ENCODE measurements around the gene ADCY3. TPM values are rescaled to one million over a fixed set of nuclear protein-coding genes. Genes with fewer than 3 reads are reported as not detected.

Gene ADCY3
- 10 to 100 TPM; 40.4 to 61.7 TPM for total RNA-seq
- 10 to 100 TPM; 31.6 to 36.7 TPM for polyA plus RNA-seq (ENCODE audit: insufficient read length in 2 of 2)
- long read RNA-seq, donor 1: 0 reads
- long read RNA-seq, donor 2: 0 reads
- long read RNA-seq, donor 3: 0 reads
- long read RNA-seq, donor 4: 0 reads

DNA sequence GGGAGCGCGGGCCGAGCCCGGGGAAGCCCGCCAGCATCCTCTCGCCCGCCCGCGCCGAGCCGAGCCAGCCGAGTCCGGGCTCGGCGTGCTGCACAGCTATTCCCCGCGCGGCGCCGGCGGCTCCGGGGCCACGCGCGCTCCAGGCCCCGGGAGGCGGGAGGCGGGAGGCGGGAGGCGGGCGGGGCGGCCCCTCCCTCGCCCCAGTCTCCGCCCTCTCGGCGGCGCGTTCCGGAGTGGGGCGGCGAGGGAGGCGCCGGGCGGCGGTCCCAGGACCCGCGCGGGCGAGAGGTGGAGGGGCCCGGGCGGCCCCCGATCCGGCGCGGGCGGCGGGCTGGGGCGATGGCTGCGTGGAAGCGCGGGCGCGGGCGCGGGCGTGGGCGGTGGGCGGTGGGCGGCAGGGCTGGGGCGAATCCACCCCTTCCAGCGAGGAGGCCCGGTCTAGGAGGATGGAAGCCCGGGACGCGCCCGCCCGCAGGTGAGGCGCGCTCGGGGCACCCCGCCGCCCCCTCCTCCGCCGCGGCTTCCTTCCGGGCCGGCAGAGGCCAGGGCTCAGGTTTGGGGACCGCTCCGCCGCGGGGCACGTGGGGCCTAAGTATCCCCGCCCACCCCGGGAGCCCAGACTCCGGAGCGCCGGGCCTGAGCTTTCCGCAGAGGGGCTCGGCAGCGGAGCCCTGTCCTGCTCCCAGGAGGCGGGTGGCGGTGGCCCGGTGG, at the start of gene ADCY3:
ADCY3 (minus strand) TSS at position 140 of the 711 bp plus-strand sequence. CDS start 1,250 bp downstream, outside the sequence.
- WGBS (ENCODE audit: insufficient coverage): under 1% methylated on average over 103 of the region's 103 CpGs
- peaks cover 29% of the 10 kb centered on the region for H3K36me3 ChIP-seq (ENCODE audit: control insufficient read depth, insufficient read depth, low read length)
- H3K9me3 ChIP-seq (ENCODE audit: control insufficient read depth, insufficient read depth, low read length): no peaks in the 10 kb centered on the region
- peaks cover 37% of the 10 kb centered on the region for H3K4me1 ChIP-seq (ENCODE audit: control insufficient read depth, insufficient read depth, low read length)
- H3K4me3 ChIP-seq (ENCODE audit: low read depth, low read length): peak within 1 kb of the TSS; percentile 58
- no peak within 1 kb of the TSS for H3K27ac ChIP-seq (ENCODE audit: low read depth, low read length)
- DNase-seq (ENCODE audit: low read depth in 4 of 6, low spot score in 6 of 6): peak in 3 of 6 donors; percentile 22 to 86 (median 77)
- H3K27me3 ChIP-seq (ENCODE audit: control insufficient read depth, insufficient read depth, low read length): no peaks in the 10 kb centered on the region

DNA sequence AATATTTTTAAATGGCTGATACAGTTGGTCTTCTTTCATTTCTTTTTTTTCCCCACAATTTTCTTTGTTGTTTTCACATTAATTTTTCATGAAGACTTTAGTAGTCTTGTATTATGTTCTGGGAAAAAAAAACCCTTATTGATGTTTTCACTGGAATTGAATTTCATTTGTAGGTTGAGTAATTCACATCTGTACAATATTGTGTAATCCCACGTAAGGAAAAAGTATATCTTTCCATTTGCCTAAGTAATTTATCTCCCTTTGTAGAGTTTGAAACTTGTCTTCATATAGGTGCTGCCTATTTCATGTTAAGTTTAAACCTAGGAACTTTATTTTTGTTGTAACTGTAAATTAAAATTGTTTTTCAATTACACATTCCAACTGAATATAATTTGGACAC, 49.7 kb upstream of the ADCY3 start:
- H3K4me3 ChIP-seq (ENCODE audit: low read depth, low read length): no peak overlapping the region
- no CpG with 5 or more reads among the region's 1 CpG for WGBS (ENCODE audit: insufficient coverage)
- no peak for DNase-seq (ENCODE audit: low read depth in 4 of 6, low spot score in 6 of 6)
- H3K4me1 ChIP-seq (ENCODE audit: control insufficient read depth, insufficient read depth, low read length): peaks cover 8% of the 10 kb centered on the region
- H3K36me3 ChIP-seq (ENCODE audit: control insufficient read depth, insufficient read depth, low read length): peaks cover 14% of the 10 kb centered on the region
- no peak overlapping the region for H3K27ac ChIP-seq (ENCODE audit: low read depth, low read length)
- H3K27me3 ChIP-seq (ENCODE audit: control insufficient read depth, insufficient read depth, low read length): no peaks in the 10 kb centered on the region
- H3K9me3 ChIP-seq (ENCODE audit: control insufficient read depth, insufficient read depth, low read length): no peaks in the 10 kb centered on the region

DNA sequence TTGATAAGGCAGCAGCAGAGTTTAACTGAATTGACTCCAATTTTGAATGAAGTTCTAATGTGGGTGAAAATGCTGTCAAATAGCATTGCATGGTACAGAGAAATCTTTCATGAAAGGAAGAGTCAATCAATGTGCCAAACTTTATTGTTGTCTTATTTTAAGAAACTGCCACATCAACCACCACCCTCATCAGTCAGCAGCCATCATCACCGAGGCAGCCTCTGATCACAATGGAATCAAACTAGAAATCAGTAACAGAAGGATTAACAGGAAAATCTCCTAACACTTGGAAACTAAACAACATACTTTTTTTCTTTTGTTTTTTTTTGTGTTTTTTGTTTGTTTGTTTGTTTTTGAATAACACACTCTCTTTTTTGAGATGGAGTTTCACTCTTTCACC, 41.9 kb upstream of the ADCY3 start:
- no peak overlapping the region for H3K27ac ChIP-seq (ENCODE audit: low read depth, low read length)
- DNase-seq (ENCODE audit: low read depth in 4 of 6, low spot score in 6 of 6): no peak
- H3K9me3 ChIP-seq (ENCODE audit: control insufficient read depth, insufficient read depth, low read length): no peaks in the 10 kb centered on the region
- H3K36me3 ChIP-seq (ENCODE audit: control insufficient read depth, insufficient read depth, low read length): peaks cover 24% of the 10 kb centered on the region
- no peak overlapping the region for H3K4me3 ChIP-seq (ENCODE audit: low read depth, low read length)
- H3K27me3 ChIP-seq (ENCODE audit: control insufficient read depth, insufficient read depth, low read length): no peaks in the 10 kb centered on the region
- no peaks in the 10 kb centered on the region for H3K4me1 ChIP-seq (ENCODE audit: control insufficient read depth, insufficient read depth, low read length)
- no CpG with 5 or more reads among the region's 1 CpG for WGBS (ENCODE audit: insufficient coverage)

DNA sequence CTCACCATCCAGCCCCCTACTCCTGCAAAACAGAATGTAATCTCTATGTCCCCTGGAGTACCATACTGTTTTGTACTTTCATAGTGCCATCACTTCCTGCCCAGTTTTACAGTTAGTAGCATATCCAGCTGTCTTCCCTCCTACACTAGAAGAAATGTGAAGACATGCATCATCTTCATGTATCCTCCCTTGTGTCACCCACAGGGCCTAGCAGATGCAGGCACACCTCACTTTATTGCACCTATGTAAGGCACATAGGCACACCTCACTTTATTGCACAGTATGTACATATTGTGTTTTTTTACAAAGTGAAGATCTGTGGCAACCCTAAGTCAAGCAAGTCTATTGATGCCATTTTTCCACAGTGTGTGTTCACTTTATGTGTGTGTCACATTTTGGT, 39.7 kb upstream of the ADCY3 start:
- Histone ChIP-seq H3K27ac (ENCODE audit: low read depth, low read length) (no peak overlapping the region), H3K27me3 (ENCODE audit: control insufficient read depth, insufficient read depth, low read length) (no peaks in the 10 kb centered on the region), H3K9me3 (ENCODE audit: control insufficient read depth, insufficient read depth, low read length) (peaks cover 6% of the 10 kb centered on the region), H3K4me1 (ENCODE audit: control insufficient read depth, insufficient read depth, low read length) (no peaks in the 10 kb centered on the region), H3K36me3 (ENCODE audit: control insufficient read depth, insufficient read depth, low read length) (peaks cover 20% of the 10 kb centered on the region), H3K4me3 (ENCODE audit: low read depth, low read length) (no peak overlapping the region)
- DNase-seq (ENCODE audit: low read depth in 4 of 6, low spot score in 6 of 6): no peak

DNA sequence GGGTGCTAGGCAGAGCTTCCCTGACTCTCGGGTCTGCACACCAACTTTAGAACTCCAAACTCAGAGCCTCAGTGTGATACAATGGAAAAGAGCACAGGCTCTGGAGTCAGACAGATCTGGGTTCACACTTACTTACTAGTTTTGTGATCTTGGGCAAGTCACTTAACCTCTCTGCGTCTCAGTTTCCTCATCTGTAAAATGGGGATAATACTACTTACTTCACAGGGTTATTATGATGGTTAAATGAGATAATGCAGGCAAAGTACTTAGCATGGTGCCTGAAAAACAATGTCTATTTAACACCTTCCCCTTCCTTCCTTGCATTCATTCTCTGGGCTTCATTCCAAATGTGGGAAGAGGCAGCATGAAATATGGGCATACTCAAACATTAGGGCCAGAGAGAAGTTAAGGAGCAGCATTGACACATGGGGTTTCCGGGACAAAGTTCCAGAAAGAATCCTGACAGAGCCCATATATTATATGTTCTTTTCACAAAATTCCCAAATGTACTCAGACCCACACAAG, 38.4 kb upstream of the ADCY3 start:
- no CpG with 5 or more reads among the region's 3 CpGs for WGBS (ENCODE audit: insufficient coverage)
- Histone ChIP-seq H3K27me3 (ENCODE audit: control insufficient read depth, insufficient read depth, low read length) (no peaks in the 10 kb centered on the region), H3K4me3 (ENCODE audit: low read depth, low read length) (no peak overlapping the region), H3K9me3 (ENCODE audit: control insufficient read depth, insufficient read depth, low read length) (peaks cover 7% of the 10 kb centered on the region), H3K4me1 (ENCODE audit: control insufficient read depth, insufficient read depth, low read length) (no peaks in the 10 kb centered on the region), H3K36me3 (ENCODE audit: control insufficient read depth, insufficient read depth, low read length) (peaks cover 21% of the 10 kb centered on the region), H3K27ac (ENCODE audit: low read depth, low read length) (no peak overlapping the region)
- DNase-seq (ENCODE audit: low read depth in 4 of 6, low spot score in 6 of 6): no peak

DNA sequence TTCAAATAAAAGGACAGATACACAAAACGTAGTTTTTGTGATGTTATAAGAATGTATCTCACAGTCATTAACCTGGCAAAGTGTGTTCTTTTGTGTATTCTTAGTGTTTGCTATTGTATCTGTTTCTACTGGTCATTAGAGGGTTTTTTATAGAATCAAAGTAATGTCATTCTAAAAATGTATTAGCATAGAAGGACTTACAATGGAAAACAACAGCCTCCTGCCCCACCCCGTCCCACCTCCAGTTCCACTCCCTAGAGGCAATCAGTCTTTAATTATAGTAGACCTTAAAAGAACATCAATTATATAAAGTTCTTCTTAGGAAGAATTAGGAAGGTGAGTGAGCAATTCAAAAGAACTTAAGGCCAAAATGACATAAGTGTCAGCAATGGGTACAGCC, 37.9 kb upstream of the ADCY3 start:
- Histone ChIP-seq H3K9me3 (ENCODE audit: control insufficient read depth, insufficient read depth, low read length) (peaks cover 7% of the 10 kb centered on the region), H3K27me3 (ENCODE audit: control insufficient read depth, insufficient read depth, low read length) (no peaks in the 10 kb centered on the region), H3K4me1 (ENCODE audit: control insufficient read depth, insufficient read depth, low read length) (no peaks in the 10 kb centered on the region), H3K4me3 (ENCODE audit: low read depth, low read length) (no peak overlapping the region), H3K27ac (ENCODE audit: low read depth, low read length) (no peak overlapping the region), H3K36me3 (ENCODE audit: control insufficient read depth, insufficient read depth, low read length) (peaks cover 21% of the 10 kb centered on the region)
- no peak for DNase-seq (ENCODE audit: low read depth in 4 of 6, low spot score in 6 of 6)
- no CpG with 5 or more reads among the region's 2 CpGs for WGBS (ENCODE audit: insufficient coverage)

DNA sequence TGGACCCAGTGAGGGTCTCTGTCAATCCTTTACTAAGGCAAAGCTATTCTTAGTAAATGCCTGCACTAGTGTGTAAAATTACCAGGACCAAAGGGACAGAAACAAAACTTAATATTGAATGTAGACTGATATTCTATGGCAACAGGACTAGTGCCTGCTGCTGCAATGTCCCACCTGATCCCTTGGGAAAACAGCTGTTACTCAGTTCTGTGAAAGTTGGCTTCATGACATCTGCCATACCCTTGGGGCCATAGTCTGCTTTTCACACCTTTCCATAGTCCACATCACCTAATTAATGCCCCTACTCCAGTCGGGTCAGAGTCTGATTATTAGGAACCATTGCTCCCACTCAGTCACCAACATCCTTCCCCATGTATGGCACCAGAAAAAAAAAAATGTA, 37.2 kb upstream of the ADCY3 start:
- Histone ChIP-seq H3K36me3 (ENCODE audit: control insufficient read depth, insufficient read depth, low read length) (peaks cover 20% of the 10 kb centered on the region), H3K4me1 (ENCODE audit: control insufficient read depth, insufficient read depth, low read length) (no peaks in the 10 kb centered on the region), H3K4me3 (ENCODE audit: low read depth, low read length) (no peak overlapping the region), H3K27me3 (ENCODE audit: control insufficient read depth, insufficient read depth, low read length) (no peaks in the 10 kb centered on the region), H3K27ac (ENCODE audit: low read depth, low read length) (no peak overlapping the region), H3K9me3 (ENCODE audit: control insufficient read depth, insufficient read depth, low read length) (peaks cover 7% of the 10 kb centered on the region)
- DNase-seq (ENCODE audit: low read depth in 4 of 6, low spot score in 6 of 6): no peak
- no CpG with 5 or more reads among the region's 1 CpG for WGBS (ENCODE audit: insufficient coverage)

DNA sequence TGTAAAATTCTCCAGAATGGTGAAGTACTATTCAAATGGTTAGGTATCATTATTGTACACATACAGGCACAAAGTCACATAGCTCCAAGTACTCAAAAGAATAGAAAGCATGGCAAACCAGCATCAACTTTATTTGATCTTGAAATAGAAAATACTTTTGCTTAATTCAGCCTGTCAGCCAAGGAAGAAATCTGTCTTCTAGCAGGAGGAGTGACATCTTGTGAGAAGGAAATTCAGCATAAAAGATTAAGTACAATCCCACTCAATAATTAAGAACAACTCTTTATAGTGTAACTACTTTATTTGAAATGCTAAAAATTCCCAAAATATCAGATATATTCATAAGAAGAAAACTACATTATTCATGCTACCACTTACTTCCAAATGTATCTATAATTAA, 35.9 kb upstream of the ADCY3 start:
- Histone ChIP-seq H3K36me3 (ENCODE audit: control insufficient read depth, insufficient read depth, low read length) (peaks cover 22% of the 10 kb centered on the region), H3K4me1 (ENCODE audit: control insufficient read depth, insufficient read depth, low read length) (no peaks in the 10 kb centered on the region), H3K9me3 (ENCODE audit: control insufficient read depth, insufficient read depth, low read length) (peaks cover 7% of the 10 kb centered on the region), H3K4me3 (ENCODE audit: low read depth, low read length) (no peak overlapping the region), H3K27ac (ENCODE audit: low read depth, low read length) (no peak overlapping the region), H3K27me3 (ENCODE audit: control insufficient read depth, insufficient read depth, low read length) (no peaks in the 10 kb centered on the region)
- DNase-seq (ENCODE audit: low read depth in 4 of 6, low spot score in 6 of 6): no peak

DNA sequence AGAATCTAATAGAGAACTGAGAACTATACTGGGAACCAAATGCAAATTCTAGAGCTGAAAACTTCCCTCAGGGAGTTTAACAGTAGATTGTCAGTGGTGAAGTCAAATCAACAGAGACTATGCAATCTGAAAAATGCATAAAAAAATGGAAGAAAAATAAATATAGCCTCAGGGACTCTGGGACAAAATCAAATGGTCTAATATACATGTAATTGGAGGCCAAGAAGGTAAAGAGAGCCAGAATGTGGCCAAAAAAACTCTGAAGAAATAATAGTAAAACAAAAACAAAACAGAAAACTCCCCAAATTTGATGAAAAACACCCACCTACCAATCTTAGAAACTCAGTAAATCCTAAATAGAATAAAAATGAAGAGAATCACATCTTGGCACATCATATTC, 35.2 kb upstream of the ADCY3 start:
- H3K4me1 ChIP-seq (ENCODE audit: control insufficient read depth, insufficient read depth, low read length): no peaks in the 10 kb centered on the region
- no peak overlapping the region for H3K27ac ChIP-seq (ENCODE audit: low read depth, low read length)
- no peak for DNase-seq (ENCODE audit: low read depth in 4 of 6, low spot score in 6 of 6)
- H3K27me3 ChIP-seq (ENCODE audit: control insufficient read depth, insufficient read depth, low read length): no peaks in the 10 kb centered on the region
- H3K36me3 ChIP-seq (ENCODE audit: control insufficient read depth, insufficient read depth, low read length): peaks cover 24% of the 10 kb centered on the region
- peaks cover 7% of the 10 kb centered on the region for H3K9me3 ChIP-seq (ENCODE audit: control insufficient read depth, insufficient read depth, low read length)
- H3K4me3 ChIP-seq (ENCODE audit: low read depth, low read length): no peak overlapping the region

DNA sequence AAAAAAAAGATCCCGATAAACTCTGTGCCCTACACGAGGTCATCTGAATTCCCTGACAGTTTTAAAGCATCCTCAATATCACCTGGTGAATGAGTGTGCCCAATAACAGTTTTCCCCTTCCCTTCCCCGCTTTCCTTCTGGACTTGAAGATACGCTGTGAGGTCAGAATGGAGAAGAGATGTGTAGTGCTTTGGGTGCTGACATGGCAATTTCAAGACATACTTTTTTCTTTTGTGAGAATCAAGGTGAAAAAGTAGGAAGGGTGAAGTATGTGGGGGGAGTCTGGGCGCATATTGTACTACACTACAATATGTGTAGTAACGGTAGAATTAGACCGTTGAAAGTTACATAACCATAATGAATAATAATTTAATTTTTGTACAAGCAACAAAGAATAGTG, 30.1 kb upstream of the ADCY3 start:
- WGBS (ENCODE audit: insufficient coverage): no CpG with 5 or more reads among the region's 7 CpGs
- H3K9me3 ChIP-seq (ENCODE audit: control insufficient read depth, insufficient read depth, low read length): peaks cover 3% of the 10 kb centered on the region
- H3K4me3 ChIP-seq (ENCODE audit: low read depth, low read length): no peak overlapping the region
- H3K4me1 ChIP-seq (ENCODE audit: control insufficient read depth, insufficient read depth, low read length): no peaks in the 10 kb centered on the region
- no peak overlapping the region for H3K27ac ChIP-seq (ENCODE audit: low read depth, low read length)
- DNase-seq (ENCODE audit: low read depth in 4 of 6, low spot score in 6 of 6): no peak
- no peaks in the 10 kb centered on the region for H3K27me3 ChIP-seq (ENCODE audit: control insufficient read depth, insufficient read depth, low read length)
- peaks cover 22% of the 10 kb centered on the region for H3K36me3 ChIP-seq (ENCODE audit: control insufficient read depth, insufficient read depth, low read length)

Measured in spinal cord (tissue), 10 donors.